MM.1S (cell line): ENCODE results near the gene CDC6.

Experiments used
- CTCF ChIP-seq: fragments of 300-600 bp; sonication (generic); IDR thresholded peaks from 2 replicates; pipeline ENCODE4 v1.5.1; 2016; ENCODE audit warnings: antibody characterized with exemption, low read length, mixed read lengths
- EZH2 ChIP-seq: fragments of 300-600 bp; sonication (generic); optimal IDR thresholded peaks from 2 replicates; pipeline ENCODE3; 2017; ENCODE audit warnings: low read depth, mild to moderate bottlenecking, antibody characterized with exemption, low read length, mixed read lengths

- TF ChIP-seq CTCF (no peak), EZH2 (no peak)
Measured at GRCh38 chr17:40321524-40321929, 33.8 kb downstream of the CDC6 start.
